Muscle layer of duodenum (tissue), 2 donors: ENCODE measurements around the gene UMOD.

Experiments
- H3K27ac ChIP-seq: one replicate; pipeline ENCODE4 v1.7.0; 2013; ENCODE audit warnings: mild to moderate bottlenecking, low read length
- H3K27me3 ChIP-seq: one replicate; pipeline ENCODE4 v1.7.0; 2013; ENCODE audit warnings: low read depth, mild to moderate bottlenecking, control low read depth, low read length
- H3K36me3 ChIP-seq, 2 donors: one replicate each; pipeline ENCODE4 v1.7.0; 2013; ENCODE audit warnings: low read length in 2 of 2, control low read depth in 1 of 2, mild to moderate bottlenecking in 1 of 2; ENCODE audit not compliant: insufficient read depth in 2 of 2, control insufficient read depth in 1 of 2
- H3K4me1 ChIP-seq, 2 donors: one replicate each; pipeline ENCODE4 v1.7.0; 2013; ENCODE audit warnings: low read length in 2 of 2, mild to moderate bottlenecking in 2 of 2, control low read depth in 1 of 2, moderate library complexity in 1 of 2; ENCODE audit not compliant: insufficient read depth in 2 of 2, control insufficient read depth in 1 of 2
- H3K4me3 ChIP-seq, 2 donors: one replicate each; pipeline ENCODE4 v1.7.0; 2013; ENCODE audit warnings: low read length in 2 of 2, low read depth in 1 of 2, mild to moderate bottlenecking in 1 of 2
- H3K9me3 ChIP-seq, 2 donors: one replicate each; pipeline ENCODE4 v1.7.0; 2013; ENCODE audit warnings: low read length in 2 of 2, control low read depth in 1 of 2, mild to moderate bottlenecking in 1 of 2; ENCODE audit not compliant: control insufficient read depth in 1 of 2
- donor health status: healthy.

The UMOD gene

DNA sequence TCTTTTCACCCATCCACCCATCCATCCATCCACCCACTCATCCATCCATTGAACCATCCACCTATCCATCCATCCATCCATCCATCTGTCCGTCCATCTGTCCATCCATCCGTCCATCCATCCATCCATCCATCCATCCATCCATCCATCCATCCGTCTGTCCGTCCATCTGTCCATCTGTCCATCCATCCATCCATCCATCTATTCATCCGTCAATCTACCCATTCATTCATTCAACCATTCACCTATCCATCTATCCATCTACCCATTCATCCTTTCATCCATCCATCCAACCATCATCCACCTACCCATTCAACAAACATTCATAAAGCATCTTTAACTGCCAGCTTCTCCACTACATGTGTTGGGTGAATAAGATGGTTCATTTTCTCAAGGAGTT, 54.1 kb downstream of the UMOD start:
- Histone ChIP-seq H3K4me1 (no peaks in the 10 kb centered on the region), H3K9me3 (no peaks in the 10 kb centered on the region), H3K36me3 (no peaks in the 10 kb centered on the region), H3K4me3 (no peak overlapping the region), H3K27ac (no peak overlapping the region), H3K27me3 (no peaks in the 10 kb centered on the region)

DNA sequence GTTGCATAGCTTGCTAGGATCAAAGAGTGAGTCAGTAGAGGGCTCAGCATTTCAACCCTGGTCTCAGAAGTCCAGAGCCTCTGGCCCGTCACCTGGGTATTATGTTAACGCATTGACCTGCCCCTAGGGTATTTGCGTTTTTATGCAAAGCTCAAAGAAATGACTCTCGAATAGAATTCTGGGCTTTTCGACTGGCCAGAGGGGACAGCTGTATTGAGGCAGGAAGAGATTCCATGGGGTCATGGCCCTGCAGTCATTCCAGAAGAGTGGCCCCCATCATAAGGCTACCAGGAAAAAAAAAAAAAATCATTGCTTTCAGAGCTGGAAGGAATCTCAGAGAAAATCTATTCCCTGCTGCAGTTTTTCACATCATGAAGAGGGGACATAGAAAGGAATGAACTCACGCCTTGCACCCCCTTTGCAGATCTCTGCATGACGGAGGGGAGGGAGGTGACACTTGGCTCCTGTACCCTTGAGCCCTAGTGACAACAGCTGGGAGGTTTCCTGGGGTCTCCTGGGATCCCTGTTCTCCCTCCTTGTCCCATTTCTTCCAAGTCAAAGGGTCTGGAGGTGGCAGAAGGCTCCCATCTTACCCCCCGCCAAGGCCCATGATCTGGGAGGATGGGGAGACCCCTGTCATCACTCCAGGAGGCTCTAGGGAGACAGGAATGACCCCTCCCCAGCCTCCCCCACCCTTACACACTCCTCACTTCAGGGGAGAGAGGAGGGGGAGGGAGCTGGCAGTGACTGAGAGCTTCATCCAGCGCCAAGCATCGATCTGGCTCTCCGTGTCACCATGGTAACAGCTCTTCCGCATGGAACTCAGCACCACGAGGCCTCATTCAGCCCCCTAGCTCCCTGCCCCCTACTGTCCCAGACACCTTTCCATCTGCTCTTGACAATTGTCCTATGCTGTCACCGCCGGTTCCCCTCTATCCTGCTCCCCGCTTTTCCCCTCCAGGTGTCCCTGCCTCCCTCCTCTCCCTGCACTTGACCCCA, 61.0 kb downstream of the UMOD start:
- peaks cover 6% of the 10 kb centered on the region for H3K27me3 ChIP-seq
- H3K9me3 ChIP-seq, result no peaks in the 10 kb centered on the region
- H3K4me3 ChIP-seq, result no peak overlapping the region
- H3K27ac ChIP-seq, result no peak overlapping the region
- H3K4me1 ChIP-seq, result no peaks in the 10 kb centered on the region
- H3K36me3 ChIP-seq, result no peaks in the 10 kb centered on the region

DNA sequence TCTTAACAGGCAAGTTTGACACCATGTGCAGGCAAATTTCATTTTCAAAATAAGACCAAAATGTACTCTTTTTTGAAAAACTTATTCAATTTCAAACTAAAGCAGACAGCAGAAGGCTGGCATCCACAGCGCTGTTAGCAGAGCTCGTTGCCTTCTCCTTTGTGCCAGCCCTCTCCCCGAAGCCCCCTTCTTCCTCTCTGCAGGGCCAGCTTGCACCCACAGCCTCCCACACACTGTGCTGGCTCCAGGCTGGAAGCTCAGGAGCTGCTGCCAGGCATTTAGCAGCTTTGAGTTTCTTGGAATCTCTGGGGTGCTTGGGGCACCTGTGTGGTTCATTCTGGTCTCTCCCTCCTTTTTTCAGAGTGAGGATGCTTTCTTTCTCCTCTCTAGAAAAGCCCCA, 62.9 kb downstream of the UMOD start:
- H3K27ac ChIP-seq, result no peak overlapping the region
- H3K27me3 ChIP-seq, result peaks cover 6% of the 10 kb centered on the region
- no peak overlapping the region for H3K4me3 ChIP-seq
- H3K4me1 ChIP-seq, result no peaks in the 10 kb centered on the region
- H3K36me3 ChIP-seq, result no peaks in the 10 kb centered on the region
- no peaks in the 10 kb centered on the region for H3K9me3 ChIP-seq

DNA sequence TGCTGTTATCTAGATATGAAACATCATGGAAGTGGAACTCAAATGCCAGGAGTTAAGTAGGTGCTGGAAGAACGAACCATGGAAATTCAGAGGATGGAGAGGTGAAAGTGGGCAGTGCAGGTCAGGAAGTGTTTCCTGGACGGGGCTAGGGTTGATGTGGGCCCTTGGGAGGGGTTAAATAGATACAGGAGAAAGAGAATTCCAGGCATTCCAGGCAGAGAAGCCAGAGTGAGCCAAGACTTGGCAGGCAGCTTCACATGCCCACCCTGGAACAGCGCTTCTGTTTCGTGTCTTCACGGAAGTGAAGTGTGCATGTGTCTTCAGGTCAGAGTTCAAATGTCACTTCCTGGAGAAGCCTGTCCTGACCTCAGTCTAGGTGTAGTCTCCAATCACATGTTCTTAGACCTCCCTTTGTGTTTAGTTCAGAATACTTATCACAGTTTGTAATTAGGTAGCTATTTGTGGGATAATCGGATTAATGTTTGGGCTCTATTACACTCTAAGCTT, 66.5 kb downstream of the UMOD start:
- no peak overlapping the region for H3K27ac ChIP-seq
- H3K27me3 ChIP-seq, result no peaks in the 10 kb centered on the region
- no peaks in the 10 kb centered on the region for H3K4me1 ChIP-seq
- H3K4me3 ChIP-seq, result no peak overlapping the region
- no peaks in the 10 kb centered on the region for H3K36me3 ChIP-seq
- H3K9me3 ChIP-seq, result no peaks in the 10 kb centered on the region
